HepG2 (cell line): Measurements from ENCODE around the gene VPS37D. TPM values are rescaled to one million over a fixed set of nuclear protein-coding genes. Genes with fewer than 3 reads are reported as not detected.

Experiments used
- BCL6 ChIP-seq: IDR thresholded peaks from 2 replicates; pipeline ENCODE4 v1.6.1; 2016; ENCODE audit warnings: missing genetic modification reagents, missing compliant biosample characterization
- CAMTA2 ChIP-seq: sonication (generic); formaldehyde crosslinking; IDR thresholded peaks from 2 replicates; pipeline ENCODE4 v1.4.0; 2020; ENCODE audit warnings: mild to moderate bottlenecking, missing genetic modification reagents, borderline replicate concordance
- CC2D1A ChIP-seq: sonication (generic); formaldehyde crosslinking; IDR thresholded peaks from 2 replicates; pipeline ENCODE4 v1.8.1; 2023; ENCODE audit warnings: mild to moderate bottlenecking, missing genetic modification reagents
- CENPBD1 ChIP-seq: sonication (generic); formaldehyde crosslinking; IDR thresholded peaks from 2 replicates; pipeline ENCODE4 v1.8.0; 2022; ENCODE audit warnings: missing genetic modification reagents, low read depth, mild to moderate bottlenecking, borderline replicate concordance
- HDAC6 ChIP-seq: fragments of 200-600 bp; sonication (generic); IDR thresholded peaks from 2 replicates; pipeline ENCODE4 v1.7.0; 2017; ENCODE audit warnings: mild to moderate bottlenecking, antibody characterized with exemption, low read length, low read depth
- NRL ChIP-seq: sonication (generic); formaldehyde crosslinking; IDR thresholded peaks from 2 replicates; pipeline ENCODE4 v1.5.0; 2020; ENCODE audit warnings: missing genetic modification reagents, mild to moderate bottlenecking, moderate library complexity, borderline replicate concordance
- RXRA ChIP-seq: sonication (generic); formaldehyde crosslinking; IDR thresholded peaks from 2 replicates; pipeline ENCODE4 v1.5.1; 2020; ENCODE audit warnings: missing genetic modification reagents
- SMARCC2 ChIP-seq: fragments of 450-650 bp; IDR thresholded peaks from 2 replicates; pipeline ENCODE4 v1.6.1; 2017; ENCODE audit warnings: antibody characterized with exemption, mild to moderate bottlenecking
- SMYD3 ChIP-seq: sonication (generic); formaldehyde crosslinking; IDR thresholded peaks from 2 replicates; pipeline ENCODE4 v1.8.1; 2023; ENCODE audit warnings: mild to moderate bottlenecking, missing genetic modification reagents
- ZNF33B ChIP-seq: sonication (generic); formaldehyde crosslinking; IDR thresholded peaks from 2 replicates; pipeline ENCODE4 v1.5.1; 2020; ENCODE audit warnings: mild to moderate bottlenecking, missing genetic modification reagents
- ZNF382 ChIP-seq: sonication (generic); formaldehyde crosslinking; IDR thresholded peaks from 2 replicates; pipeline ENCODE4 v1.5.0; 2020; ENCODE audit warnings: missing genetic modification reagents, mild to moderate bottlenecking, borderline replicate concordance
- ZXDC ChIP-seq: sonication (generic); formaldehyde crosslinking; IDR thresholded peaks from 2 replicates; pipeline ENCODE4 v1.5.0; 2020; ENCODE audit warnings: mild to moderate bottlenecking, missing genetic modification reagents
- polyA plus RNA-seq, 8 experiments: library from polyadenylated mRNA; depleted of rRNA in 3 of 8; stranded (reverse) in 7 of 8; unstranded in 1 of 8; fragments of >200 nt; fragmentation: Illumina TruSeq in 4 of 8; extraction: Trizol in 4 of 8; gene quantifications; 2 replicates each; pipeline versions ENCODE4 v1.2.1 to v1.2.3, GENCODE V29; 2011 to 2016; ENCODE audit warnings: low read depth in 4 of 8, missing spikeins in 1 of 8, mixed read lengths in 1 of 8; ENCODE audit not compliant: insufficient read depth in 1 of 8
- total RNA-seq, 5 experiments: library from RNA; depleted of rRNA; stranded (reverse); fragments of >200 nt; fragmentation: Illumina TruSeq; extraction: Trizol; gene quantifications; 2 replicates each; pipeline ENCODE4 v1.2.3, GENCODE V29; 2016; ENCODE audit warnings: low read depth in 1 of 5
- TF ChIP-seq, protein P1 (sequence below): sonication (generic); formaldehyde crosslinking; IDR thresholded peaks from 2 replicates; pipeline ENCODE4 v1.4.0; 2020; ENCODE audit warnings: missing genetic modification reagents
- TF ChIP-seq, protein P2 (sequence below): sonication (generic); formaldehyde crosslinking; IDR thresholded peaks from 2 replicates; pipeline ENCODE4 v1.4.0; 2020; ENCODE audit warnings: missing genetic modification reagents, borderline replicate concordance
- TF ChIP-seq, protein P3 (sequence below): sonication (generic); formaldehyde crosslinking; conservative IDR thresholded peaks from 2 replicates; pipeline ENCODE4 v1.4.0; 2020; ENCODE audit warnings: mild to moderate bottlenecking, missing genetic modification reagents, moderate library complexity

Gene VPS37D
- total and polyA plus RNA-seq, 2 of the 13 experiments (the other 11 are each of a cell fraction or from before 2014, with no cell fraction given) = 3.8 to 6.3 TPM

- TF ChIP-seq SMARCC2 (no peak), ZNF33B (no peak), NRL (CRISPR knock-in tag) (no peak), RXRA (CRISPR knock-in tag) (no peak), HDAC6 (no peak), BCL6 (CRISPR knock-in tag) (peak; percentile 7; the same call in 1 of the 2 replicates), CENPBD1 (CRISPR knock-in tag) (no peak), ZNF382 (no peak), CAMTA2 (CRISPR knock-in tag) (0 out of 2 replicates have a peak, but pooled peaks have one; percentile 21), SMYD3 (CRISPR knock-in tag) (no peak), ZXDC (CRISPR knock-in tag) (no peak), CC2D1A (CRISPR knock-in tag) (no peak)
- TF ChIP-seq, protein P1, sequence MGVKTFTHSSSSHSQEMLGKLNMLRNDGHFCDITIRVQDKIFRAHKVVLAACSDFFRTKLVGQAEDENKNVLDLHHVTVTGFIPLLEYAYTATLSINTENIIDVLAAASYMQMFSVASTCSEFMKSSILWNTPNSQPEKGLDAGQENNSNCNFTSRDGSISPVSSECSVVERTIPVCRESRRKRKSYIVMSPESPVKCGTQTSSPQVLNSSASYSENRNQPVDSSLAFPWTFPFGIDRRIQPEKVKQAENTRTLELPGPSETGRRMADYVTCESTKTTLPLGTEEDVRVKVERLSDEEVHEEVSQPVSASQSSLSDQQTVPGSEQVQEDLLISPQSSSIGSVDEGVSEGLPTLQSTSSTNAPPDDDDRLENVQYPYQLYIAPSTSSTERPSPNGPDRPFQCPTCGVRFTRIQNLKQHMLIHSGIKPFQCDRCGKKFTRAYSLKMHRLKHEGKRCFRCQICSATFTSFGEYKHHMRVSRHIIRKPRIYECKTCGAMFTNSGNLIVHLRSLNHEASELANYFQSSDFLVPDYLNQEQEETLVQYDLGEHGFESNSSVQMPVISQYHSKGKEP (CRISPR knock-in tag) = no peak
- TF ChIP-seq, protein P2, sequence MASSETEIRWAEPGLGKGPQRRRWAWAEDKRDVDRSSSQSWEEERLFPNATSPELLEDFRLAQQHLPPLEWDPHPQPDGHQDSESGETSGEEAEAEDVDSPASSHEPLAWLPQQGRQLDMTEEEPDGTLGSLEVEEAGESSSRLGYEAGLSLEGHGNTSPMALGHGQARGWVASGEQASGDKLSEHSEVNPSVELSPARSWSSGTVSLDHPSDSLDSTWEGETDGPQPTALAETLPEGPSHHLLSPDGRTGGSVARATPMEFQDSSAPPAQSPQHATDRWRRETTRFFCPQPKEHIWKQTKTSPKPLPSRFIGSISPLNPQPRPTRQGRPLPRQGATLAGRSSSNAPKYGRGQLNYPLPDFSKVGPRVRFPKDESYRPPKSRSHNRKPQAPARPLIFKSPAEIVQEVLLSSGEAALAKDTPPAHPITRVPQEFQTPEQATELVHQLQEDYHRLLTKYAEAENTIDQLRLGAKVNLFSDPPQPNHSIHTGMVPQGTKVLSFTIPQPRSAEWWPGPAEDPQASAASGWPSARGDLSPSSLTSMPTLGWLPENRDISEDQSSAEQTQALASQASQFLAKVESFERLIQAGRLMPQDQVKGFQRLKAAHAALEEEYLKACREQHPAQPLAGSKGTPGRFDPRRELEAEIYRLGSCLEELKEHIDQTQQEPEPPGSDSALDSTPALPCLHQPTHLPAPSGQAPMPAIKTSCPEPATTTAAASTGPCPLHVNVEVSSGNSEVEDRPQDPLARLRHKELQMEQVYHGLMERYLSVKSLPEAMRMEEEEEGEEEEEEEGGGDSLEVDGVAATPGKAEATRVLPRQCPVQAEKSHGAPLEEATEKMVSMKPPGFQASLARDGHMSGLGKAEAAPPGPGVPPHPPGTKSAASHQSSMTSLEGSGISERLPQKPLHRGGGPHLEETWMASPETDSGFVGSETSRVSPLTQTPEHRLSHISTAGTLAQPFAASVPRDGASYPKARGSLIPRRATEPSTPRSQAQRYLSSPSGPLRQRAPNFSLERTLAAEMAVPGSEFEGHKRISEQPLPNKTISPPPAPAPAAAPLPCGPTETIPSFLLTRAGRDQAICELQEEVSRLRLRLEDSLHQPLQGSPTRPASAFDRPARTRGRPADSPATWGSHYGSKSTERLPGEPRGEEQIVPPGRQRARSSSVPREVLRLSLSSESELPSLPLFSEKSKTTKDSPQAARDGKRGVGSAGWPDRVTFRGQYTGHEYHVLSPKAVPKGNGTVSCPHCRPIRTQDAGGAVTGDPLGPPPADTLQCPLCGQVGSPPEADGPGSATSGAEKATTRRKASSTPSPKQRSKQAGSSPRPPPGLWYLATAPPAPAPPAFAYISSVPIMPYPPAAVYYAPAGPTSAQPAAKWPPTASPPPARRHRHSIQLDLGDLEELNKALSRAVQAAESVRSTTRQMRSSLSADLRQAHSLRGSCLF (CRISPR knock-in tag) = no peak
- TF ChIP-seq, protein P3, sequence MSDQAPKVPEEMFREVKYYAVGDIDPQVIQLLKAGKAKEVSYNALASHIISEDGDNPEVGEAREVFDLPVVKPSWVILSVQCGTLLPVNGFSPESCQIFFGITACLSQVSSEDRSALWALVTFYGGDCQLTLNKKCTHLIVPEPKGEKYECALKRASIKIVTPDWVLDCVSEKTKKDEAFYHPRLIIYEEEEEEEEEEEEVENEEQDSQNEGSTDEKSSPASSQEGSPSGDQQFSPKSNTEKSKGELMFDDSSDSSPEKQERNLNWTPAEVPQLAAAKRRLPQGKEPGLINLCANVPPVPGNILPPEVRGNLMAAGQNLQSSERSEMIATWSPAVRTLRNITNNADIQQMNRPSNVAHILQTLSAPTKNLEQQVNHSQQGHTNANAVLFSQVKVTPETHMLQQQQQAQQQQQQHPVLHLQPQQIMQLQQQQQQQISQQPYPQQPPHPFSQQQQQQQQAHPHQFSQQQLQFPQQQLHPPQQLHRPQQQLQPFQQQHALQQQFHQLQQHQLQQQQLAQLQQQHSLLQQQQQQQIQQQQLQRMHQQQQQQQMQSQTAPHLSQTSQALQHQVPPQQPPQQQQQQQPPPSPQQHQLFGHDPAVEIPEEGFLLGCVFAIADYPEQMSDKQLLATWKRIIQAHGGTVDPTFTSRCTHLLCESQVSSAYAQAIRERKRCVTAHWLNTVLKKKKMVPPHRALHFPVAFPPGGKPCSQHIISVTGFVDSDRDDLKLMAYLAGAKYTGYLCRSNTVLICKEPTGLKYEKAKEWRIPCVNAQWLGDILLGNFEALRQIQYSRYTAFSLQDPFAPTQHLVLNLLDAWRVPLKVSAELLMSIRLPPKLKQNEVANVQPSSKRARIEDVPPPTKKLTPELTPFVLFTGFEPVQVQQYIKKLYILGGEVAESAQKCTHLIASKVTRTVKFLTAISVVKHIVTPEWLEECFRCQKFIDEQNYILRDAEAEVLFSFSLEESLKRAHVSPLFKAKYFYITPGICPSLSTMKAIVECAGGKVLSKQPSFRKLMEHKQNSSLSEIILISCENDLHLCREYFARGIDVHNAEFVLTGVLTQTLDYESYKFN (CRISPR knock-in tag) = no peak
Observed at GRCh38 chr7:73683056-73683787, 15.6 kb downstream of the VPS37D start, which contains the start of the genes BUD23 and DNAJC30 (continued).
